NCI-H187 (cell line): Measurements from ENCODE around the gene PEMT.

Experiments used
- DNase-seq, 2 experiments: peaks; one replicate each; lab custom pipeline; 2025; lab: John Stamatoyannopoulos, UW

Gene PEMT

GRCh38 chr17:17514993-17515933 lies 76.2 kb downstream of the PEMT start:
- no peak for DNase-seq

GRCh38 chr17:17514361-17514992 lies 77.0 kb downstream of the PEMT start:
- DNase-seq, result no peak

GRCh38 chr17:17513626-17514025 lies 77.9 kb downstream of the PEMT start:
- DNase-seq, result no peak

- no peak for DNase-seq
Measured at GRCh38 chr17:17512866-17513265, 78.6 kb downstream of the PEMT start.

GRCh38 chr17:17511881-17512858 lies 79.3 kb downstream of the PEMT start:
- no peak for DNase-seq

GRCh38 chr17:17511293-17511741 lies 80.2 kb downstream of the PEMT start:
- no peak for DNase-seq

- DNase-seq, result no peak
Measured at GRCh38 chr17:17510456-17511292, 80.8 kb downstream of the PEMT start.

GRCh38 chr17:17509601-17510425 lies 81.7 kb downstream of the PEMT start:
- no peak for DNase-seq

GRCh38 chr17:17508646-17509591 lies 82.6 kb downstream of the PEMT start:
- DNase-seq, result no peak

GRCh38 chr17:17508019-17508535 lies 83.4 kb downstream of the PEMT start:
- no peak for DNase-seq

GRCh38 chr17:17507465-17508011 lies 84.0 kb downstream of the PEMT start:
- no peak for DNase-seq

GRCh38 chr17:17506893-17507464 lies 84.5 kb downstream of the PEMT start:
- no peak for DNase-seq

GRCh38 chr17:17506181-17506741 lies 85.2 kb downstream of the PEMT start:
- no peak for DNase-seq

- no peak for DNase-seq
Measured at GRCh38 chr17:17505610-17506171, 85.8 kb downstream of the PEMT start.

GRCh38 chr17:17505151-17505550 lies 86.4 kb downstream of the PEMT start:
- no peak for DNase-seq

GRCh38 chr17:17504341-17505140 lies 87.0 kb downstream of the PEMT start:
- no peak for DNase-seq
